Measurements from ENCODE around the gene HOXB1.

HOXB1 gene

DNA sequence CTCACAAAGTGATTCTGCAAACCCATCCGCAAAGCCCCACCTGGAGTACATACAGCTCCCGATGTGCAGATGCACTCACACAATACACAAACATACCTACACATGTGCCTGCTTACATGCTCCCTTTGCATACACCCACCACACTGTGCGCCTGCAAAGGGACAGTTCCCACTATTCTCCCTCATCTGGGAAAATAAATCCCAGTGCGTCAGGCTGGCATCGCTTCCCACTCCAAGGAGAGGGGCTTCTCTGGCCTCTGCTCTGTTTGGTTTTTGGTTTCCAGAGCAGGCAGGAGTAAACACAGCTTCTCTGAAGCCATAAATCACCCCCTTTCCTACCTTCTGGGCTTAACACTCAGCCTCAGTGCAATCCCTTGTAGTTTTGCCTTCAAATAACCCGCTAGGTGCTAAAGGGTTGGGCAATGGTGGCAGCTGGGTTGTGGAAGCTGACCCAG is 32.6 kb upstream of the HOXB1 start:
- TF ChIP-seq GATA2 (IDR thresholded peaks at IDR 0.05; ENCODE audit: low read depth, low read length) (no peak), GATA3 (IDR thresholded peaks at IDR 0.05; ENCODE audit: low read depth, low read length) (no peak)

- TF ChIP-seq GATA3 (IDR thresholded peaks at IDR 0.05; ENCODE audit: low read depth, low read length): no peak
- no peak for TF ChIP-seq GATA2 (IDR thresholded peaks at IDR 0.05; ENCODE audit: low read depth, low read length)
Measured at GRCh38 chr17:48562934-48563333, 32.1 kb upstream of the HOXB1 start.

- TF ChIP-seq GATA2 (IDR thresholded peaks at IDR 0.05; ENCODE audit: low read depth, low read length) (no peak), GATA3 (IDR thresholded peaks at IDR 0.05; ENCODE audit: low read depth, low read length) (no peak)
Measured at GRCh38 chr17:48561884-48562810, 31.3 kb upstream of the HOXB1 start.

DNA sequence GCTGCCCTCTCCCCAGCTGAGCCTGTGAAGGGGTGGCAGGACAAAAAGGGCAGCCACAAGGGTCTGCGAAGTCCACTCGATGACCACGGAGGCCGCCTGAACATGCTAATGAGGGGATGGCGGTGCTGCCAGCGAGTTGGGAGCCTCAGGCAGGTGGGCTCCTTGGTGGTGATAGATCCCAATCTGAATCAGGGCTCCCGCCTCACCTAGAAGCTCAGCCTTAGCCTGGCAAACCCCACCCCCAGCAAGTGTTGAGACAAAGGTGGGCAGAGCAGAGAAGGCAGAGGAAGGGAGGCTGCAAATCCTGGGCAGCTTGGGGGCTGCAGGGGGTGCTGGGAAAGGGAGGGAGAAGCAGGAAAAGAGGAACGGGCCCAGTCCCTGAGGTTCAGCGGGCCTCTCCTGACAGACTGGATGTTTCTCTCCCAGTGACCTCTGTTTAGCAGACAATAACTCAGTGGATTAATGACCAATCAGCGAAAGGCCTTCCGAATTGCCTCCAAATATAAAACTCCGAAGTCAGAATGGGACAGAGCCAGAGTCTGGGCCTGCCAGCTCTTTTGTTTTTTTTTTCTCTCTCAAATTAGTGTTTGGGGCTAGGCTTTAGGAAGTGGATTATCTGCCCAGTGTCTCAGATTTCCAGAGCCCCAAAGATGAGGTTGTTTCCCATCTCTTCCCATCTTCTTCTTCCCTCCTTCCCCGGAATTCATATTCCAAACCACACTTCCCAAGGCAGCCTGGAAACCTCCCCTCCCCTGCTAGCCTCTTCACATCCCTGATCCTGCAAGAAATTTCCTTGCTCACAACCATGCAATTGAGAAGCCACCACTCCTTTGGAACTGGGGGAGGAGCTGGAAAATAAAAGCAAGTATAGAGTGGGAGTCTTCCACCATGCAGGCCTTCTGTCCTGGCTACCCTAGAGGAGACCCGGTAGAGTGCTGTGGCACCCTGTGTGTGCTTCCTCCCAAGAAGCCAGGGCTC is 29.3 kb upstream of the HOXB1 start:
- TF ChIP-seq GATA2 (IDR thresholded peaks at IDR 0.05; ENCODE audit: low read depth, low read length) (no peak), GATA3 (IDR thresholded peaks at IDR 0.05; ENCODE audit: low read depth, low read length) (no peak)

- TF ChIP-seq GATA2 (IDR thresholded peaks at IDR 0.05; ENCODE audit: low read depth, low read length) (no peak), GATA3 (IDR thresholded peaks at IDR 0.05; ENCODE audit: low read depth, low read length) (no peak)
Measured at GRCh38 chr17:48559122-48559839, 28.5 kb upstream of the HOXB1 start.

- TF ChIP-seq GATA3 (IDR thresholded peaks at IDR 0.05; ENCODE audit: low read depth, low read length): no peak
- TF ChIP-seq GATA2 (IDR thresholded peaks at IDR 0.05; ENCODE audit: low read depth, low read length): no peak
Measured at GRCh38 chr17:48558831-48559121, 28.0 kb upstream of the HOXB1 start.

DNA sequence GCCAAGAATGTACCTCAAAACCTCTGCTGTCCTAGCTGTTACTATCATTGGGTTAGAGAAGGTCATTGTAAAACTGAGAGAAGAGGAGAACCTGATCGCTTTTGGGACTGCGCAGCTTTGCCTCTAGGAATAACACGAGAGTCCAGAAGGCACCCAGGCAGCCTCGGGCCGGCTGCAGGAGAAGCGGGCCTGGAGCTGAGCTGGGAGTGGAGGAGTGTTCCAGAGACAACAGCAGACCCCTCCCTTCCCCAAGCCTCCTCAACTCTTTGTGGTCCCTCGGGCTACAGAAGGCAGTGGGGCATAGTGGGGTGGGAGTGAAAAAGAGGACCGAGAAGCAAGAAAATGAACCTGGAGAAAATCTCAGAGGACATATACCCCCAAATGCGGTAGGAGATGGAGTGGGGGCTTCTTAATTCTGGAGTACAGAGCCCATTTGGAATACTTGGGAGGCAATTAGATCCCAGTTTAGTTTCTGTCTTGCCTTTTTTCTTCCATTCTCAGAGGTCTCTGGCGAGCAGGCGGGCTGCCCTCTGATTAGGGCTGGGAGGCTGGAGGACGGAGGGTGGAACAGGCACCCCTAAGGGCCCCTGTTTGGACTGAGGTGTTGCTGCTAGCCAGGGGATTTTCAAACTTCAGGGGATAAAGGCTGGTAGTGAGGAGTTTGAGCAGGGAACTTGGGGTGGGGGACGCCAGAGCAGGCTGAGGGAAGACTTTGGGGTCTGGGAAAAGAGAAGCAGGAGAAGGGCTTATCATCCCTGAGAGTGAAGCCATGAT is 27.4 kb upstream of the HOXB1 start:
- TF ChIP-seq GATA2 (IDR thresholded peaks at IDR 0.05; ENCODE audit: low read depth, low read length) (no peak), GATA3 (IDR thresholded peaks at IDR 0.05; ENCODE audit: low read depth, low read length) (no peak)

DNA sequence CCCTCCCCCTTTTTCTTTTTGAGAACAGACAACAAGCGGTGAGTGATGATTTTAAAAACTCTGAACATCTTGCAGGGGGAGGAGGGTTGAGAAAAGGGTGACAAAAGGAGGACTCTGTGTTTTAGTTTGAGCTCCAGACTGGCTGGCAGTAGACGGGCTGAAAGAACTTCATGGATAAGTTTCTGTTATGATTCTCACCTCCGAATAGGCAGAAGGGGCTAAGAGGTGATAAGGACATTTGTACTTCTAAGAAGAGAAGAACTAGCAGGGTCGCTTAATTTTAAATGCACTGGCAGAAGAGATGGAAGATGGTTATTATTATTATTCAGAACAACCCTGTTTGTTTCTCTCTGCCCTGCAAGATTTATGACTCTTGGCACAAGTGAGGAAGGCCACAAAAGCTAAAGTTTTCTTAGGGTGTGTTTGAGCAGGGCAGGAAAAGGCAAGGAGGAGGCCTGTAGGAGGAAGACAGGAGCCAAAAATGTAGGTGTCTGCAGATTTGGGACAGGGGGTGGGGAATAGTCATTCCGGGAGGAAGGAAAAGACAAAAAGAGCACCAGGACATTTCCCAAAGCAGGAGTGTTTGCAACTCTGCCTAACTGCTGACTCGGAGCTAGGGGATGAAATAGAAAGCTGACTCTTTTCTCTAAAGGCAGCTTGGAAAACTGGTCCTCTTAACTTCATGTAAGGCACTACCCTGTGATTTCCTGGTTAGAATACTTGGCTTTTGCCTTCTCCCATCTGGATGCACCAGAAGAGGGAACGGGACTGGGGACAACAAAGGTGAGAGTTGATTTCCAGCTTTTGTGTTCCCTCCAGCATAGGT is 26.0 kb upstream of the HOXB1 start:
- TF ChIP-seq GATA3 (IDR thresholded peaks at IDR 0.05; ENCODE audit: low read depth, low read length) (no peak), GATA2 (IDR thresholded peaks at IDR 0.05; ENCODE audit: low read depth, low read length) (no peak)

GRCh38 chr17:48556229-48556575 is 25.4 kb upstream of the HOXB1 start:
- no peak for TF ChIP-seq GATA2 (IDR thresholded peaks at IDR 0.05; ENCODE audit: low read depth, low read length)
- no peak for TF ChIP-seq GATA3 (IDR thresholded peaks at IDR 0.05; ENCODE audit: low read depth, low read length)

DNA sequence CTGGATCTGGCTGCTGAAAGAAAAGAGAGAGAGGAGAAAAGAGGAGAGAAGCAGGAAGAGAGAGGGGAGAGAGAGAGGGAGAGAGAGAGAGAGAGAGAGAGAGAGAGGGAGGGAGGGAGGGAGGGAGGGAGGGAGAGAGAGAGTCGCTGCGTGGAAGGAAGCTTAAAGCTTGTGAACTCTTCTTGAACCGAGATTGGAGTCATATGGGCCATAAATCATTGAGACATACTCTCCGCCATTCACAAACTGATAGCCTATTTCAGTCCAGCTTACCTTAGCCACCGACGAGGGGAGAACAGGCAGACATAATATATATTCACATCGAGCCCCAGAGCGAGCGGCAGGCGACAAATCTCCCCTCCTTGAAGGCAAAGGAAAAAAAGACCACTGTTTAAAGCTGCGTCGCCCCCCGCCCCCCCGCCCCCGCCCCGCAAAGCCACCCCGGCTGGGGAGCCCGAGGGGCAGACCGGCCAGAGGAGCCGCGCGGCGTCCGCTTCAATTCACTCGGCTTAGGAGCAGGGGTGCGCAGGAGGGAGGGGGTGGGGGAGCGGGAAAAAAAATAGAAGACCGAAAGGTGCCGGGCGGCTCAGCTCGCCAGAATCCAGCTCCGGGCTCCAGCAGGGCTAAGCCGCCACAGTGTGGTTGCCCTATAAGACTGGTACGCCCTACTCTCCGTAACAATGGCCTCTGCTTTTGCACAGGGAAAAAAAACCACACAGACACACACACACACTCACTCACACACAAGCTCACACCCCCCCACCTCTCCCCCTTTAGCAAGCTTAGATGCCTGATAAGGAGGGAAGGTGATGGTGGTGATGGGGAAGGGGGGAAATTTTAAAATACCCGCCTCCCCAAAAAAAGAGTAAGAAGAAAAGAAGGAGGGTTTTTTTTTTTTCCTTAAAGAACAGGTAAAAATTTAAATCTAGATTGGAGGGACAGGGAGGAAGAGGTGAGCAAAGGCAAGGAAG is 24.7 kb upstream of the HOXB1 start:
- TF ChIP-seq GATA2 (IDR thresholded peaks at IDR 0.05; ENCODE audit: low read depth, low read length) (no peak), GATA3 (IDR thresholded peaks at IDR 0.05; ENCODE audit: low read depth, low read length) (no peak)

DNA sequence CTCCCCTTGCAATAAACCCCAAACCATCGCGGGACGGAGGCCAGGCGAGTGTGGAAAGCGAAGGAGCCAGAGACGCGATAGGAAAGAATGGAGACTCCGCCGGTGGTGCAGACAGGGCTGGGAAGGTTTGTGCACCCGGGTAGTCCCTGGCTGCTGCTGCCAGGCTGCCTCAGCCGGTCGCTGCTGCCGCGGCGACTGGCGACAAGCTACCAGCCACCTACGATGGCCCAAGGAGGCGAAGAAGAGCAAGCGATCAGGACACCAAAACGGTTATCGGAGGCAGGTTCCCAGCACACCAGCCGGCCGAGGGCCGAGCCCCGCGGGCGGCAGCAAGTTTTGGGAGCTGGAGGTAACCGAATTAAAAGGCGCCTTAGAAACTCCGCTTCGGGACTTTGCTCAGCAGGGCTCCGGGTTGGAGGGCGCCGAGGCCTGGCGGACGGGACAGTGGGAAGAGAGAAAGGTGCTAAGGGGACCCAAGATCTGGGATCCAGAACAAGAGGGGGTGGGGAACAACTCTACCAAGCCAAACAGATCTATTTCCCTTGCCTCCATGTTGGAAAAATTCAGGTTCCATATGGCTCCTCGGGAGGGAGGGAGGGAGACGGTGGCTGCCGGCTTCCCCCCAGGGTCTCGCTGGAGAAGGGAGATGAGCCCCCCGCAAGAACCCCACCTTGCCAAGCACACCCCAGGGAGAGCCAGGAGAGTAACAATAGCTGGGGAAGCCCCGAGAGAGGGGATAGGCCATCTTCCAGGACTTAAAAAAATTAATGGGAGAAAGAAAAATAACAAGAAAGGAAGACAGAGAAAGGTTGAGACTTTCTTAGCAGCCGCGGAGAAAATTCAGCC is 23.8 kb upstream of the HOXB1 start:
- TF ChIP-seq GATA2 (IDR thresholded peaks at IDR 0.05; ENCODE audit: low read depth, low read length) (no peak), GATA3 (IDR thresholded peaks at IDR 0.05; ENCODE audit: low read depth, low read length) (no peak)
